NT2/D1 (cell line): ENCODE measurements around the gene KIF1B.
A peak's percentile ranks its signal among the peaks of the same experiment; 100 is the strongest.

Experiments
- DNase-seq: peaks from one replicate; pipeline ENCODE4 v3.0.0-alpha.2; 2011; ENCODE audit warnings: low read depth, low spot score
- H3K27me3 ChIP-seq: 2 replicates; pipeline ENCODE4 v1.6.0; 2011; ENCODE audit warnings: mild to moderate bottlenecking; ENCODE audit not compliant: insufficient read length, insufficient read depth
- H3K36me3 ChIP-seq: 2 replicates; pipeline ENCODE4 v1.6.1; 2011; ENCODE audit warnings: mild to moderate bottlenecking, low read length, mixed read lengths; ENCODE audit not compliant: insufficient read depth, insufficient read length
- H3K4me1 ChIP-seq: 2 replicates; pipeline ENCODE4 v1.5.1; 2011; ENCODE audit not compliant: insufficient read depth, insufficient read length
- H3K4me3 ChIP-seq: 2 replicates; pipeline ENCODE4 v1.5.1; 2011; ENCODE audit warnings: low read depth; ENCODE audit not compliant: insufficient read length
- H3K9ac ChIP-seq: 2 replicates; pipeline ENCODE4 v1.6.0; 2011; ENCODE audit warnings: low read depth; ENCODE audit not compliant: insufficient read length
- H3K9me3 ChIP-seq: 2 replicates; pipeline ENCODE4 v1.5.1; 2011; ENCODE audit warnings: mild to moderate bottlenecking, low read length; ENCODE audit not compliant: insufficient read depth
- SUZ12 ChIP-seq: IDR thresholded peaks from 2 replicates; pipeline ENCODE4 v1.6.1; 2011; ENCODE audit not compliant: insufficient read length, insufficient read depth; ENCODE audit errors: extremely low read depth
- YY1 ChIP-seq: IDR thresholded peaks from 2 replicates; pipeline ENCODE4 v1.6.1; 2011; ENCODE audit not compliant: insufficient read length, insufficient read depth
- ZNF274 ChIP-seq: IDR thresholded peaks from 2 replicates; pipeline ENCODE4 v1.6.1; 2011; ENCODE audit warnings: mild to moderate bottlenecking, low read depth, low read length

The KIF1B gene

DNA sequence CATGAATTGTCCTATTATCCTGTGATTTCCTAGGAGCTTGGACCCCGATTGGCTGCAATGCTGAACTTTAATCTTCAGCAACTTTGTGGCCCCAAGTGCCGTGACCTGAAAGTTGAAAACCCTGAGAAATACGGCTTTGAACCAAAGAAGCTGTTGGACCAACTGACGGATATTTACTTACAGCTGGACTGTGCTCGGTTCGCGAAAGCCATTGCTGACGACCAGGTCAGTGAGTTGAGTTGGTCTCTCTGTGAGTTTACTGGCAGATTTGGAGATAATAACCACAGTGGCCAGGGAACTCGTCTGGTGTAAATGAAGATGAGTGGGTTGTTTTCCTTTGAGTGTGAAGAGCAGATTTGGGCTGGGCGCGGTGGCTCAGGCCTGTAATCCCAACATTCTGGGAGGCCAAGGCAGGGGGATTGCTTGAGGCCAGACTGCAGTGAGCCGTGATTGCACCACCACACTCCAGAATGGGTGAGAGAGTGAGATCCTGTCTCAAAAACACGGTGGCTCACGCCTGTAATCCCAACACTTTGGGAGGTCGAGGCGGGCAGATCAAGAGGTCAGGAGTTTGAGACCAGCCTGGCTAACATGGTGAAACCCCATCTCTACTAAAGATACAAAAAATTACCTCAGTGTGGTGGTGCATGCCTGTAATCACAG lies 39.1 kb upstream of the KIF1B start:
- no peak overlapping the region for H3K9ac ChIP-seq
- H3K9me3 ChIP-seq = no peaks in the 10 kb centered on the region
- no peak overlapping the region for H3K4me3 ChIP-seq
- TF ChIP-seq YY1 = no peak
- no peak for TF ChIP-seq SUZ12
- TF ChIP-seq ZNF274 = no peak
- H3K4me1 ChIP-seq = no peaks in the 10 kb centered on the region
- no peak for DNase-seq
- no peaks in the 10 kb centered on the region for H3K27me3 ChIP-seq
- peaks cover 52% of the 10 kb centered on the region for H3K36me3 ChIP-seq

DNA sequence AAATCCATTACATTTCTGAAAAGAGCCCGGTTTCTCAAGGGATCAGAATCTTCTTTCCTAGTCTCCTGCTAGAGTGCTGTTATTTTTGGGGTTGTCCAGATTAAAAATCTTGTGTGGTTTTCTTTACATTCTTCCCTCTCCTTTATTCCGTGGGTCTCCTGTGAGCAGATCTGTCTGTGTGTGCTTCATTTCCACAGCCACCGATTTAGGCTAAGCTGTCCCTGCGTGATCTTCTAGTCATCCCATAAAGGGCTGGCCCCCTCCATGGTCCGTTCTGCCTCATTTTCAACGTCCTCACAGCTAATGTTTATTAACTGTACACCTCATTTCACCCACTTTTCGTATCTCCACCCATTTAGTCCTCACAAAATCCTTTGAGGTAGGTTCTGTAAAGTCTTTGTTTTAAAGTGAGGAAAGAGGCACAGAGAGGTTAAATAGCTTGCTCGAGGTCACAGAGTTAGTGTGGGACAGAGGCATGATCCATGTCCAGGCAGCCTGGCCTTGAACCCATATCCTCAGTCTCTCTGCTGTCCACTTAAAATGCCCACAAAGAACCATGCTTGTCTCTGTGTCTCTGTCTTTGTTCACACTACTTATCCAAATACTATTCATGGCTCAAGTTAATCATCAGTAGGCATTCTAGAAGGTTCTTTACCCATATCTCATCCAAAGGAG lies 38.2 kb upstream of the KIF1B start:
- TF ChIP-seq YY1 (no peak), SUZ12 (no peak), ZNF274 (no peak)

DNA sequence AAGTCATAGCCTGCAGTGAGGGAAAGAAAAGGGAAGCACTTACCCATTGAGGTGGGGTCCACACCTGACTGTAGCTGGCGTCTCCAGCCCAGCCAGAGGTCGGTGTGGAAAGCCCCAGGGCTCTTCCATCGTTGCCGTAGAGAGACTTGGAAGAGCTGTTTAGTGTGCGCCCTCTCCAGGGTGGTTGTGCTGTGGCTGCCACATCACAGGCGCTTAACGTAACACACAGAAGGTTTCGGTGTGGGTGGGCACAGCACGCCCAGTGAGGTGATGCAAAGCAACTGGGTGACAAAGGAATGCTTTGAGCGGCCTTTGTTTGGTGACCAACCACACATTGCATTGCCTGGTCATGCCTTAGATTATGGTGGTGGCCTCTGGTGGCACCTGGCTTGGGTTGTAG lies 36.8 kb upstream of the KIF1B start:
- no peak overlapping the region for H3K4me3 ChIP-seq
- TF ChIP-seq SUZ12 = no peak
- TF ChIP-seq ZNF274 = no peak
- TF ChIP-seq YY1 = no peak
- H3K27me3 ChIP-seq = no peaks in the 10 kb centered on the region
- H3K9me3 ChIP-seq = no peaks in the 10 kb centered on the region
- peaks cover 44% of the 10 kb centered on the region for H3K36me3 ChIP-seq
- no peak overlapping the region for H3K9ac ChIP-seq
- peaks cover 2% of the 10 kb centered on the region for H3K4me1 ChIP-seq
- DNase-seq = no peak

More for the DNA sequence above, 38.2 kb upstream of the KIF1B start:
- H3K4me1 ChIP-seq = no peaks in the 10 kb centered on the region
- H3K9ac ChIP-seq = no peak overlapping the region
- H3K9me3 ChIP-seq = no peaks in the 10 kb centered on the region
- H3K36me3 ChIP-seq = peaks cover 51% of the 10 kb centered on the region
- no peaks in the 10 kb centered on the region for H3K27me3 ChIP-seq
- DNase-seq = no peak
- no peak overlapping the region for H3K4me3 ChIP-seq

DNA sequence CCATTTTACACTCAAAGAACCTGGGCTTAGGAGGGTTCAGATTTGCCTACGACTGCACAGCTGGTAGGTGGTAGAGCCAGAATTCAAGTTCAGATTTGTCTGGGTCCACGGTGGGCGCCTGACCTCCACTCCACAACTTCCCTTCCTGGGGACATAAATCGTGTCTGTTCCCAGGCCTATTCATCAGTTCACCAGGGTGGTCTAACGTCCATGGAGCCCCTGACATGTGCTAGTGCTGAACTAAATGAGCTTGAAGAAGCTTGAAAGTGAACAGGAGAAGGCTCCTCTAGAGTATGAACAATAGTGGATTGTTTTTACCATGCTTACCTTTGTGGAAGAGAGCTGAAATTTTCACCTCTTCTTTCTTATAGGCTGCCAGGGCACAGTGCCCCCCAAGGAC lies 32.5 kb upstream of the KIF1B start:
- DNase-seq = no peak
- Histone ChIP-seq H3K9ac (no peak overlapping the region), H3K36me3 (peaks cover 29% of the 10 kb centered on the region)

DNA sequence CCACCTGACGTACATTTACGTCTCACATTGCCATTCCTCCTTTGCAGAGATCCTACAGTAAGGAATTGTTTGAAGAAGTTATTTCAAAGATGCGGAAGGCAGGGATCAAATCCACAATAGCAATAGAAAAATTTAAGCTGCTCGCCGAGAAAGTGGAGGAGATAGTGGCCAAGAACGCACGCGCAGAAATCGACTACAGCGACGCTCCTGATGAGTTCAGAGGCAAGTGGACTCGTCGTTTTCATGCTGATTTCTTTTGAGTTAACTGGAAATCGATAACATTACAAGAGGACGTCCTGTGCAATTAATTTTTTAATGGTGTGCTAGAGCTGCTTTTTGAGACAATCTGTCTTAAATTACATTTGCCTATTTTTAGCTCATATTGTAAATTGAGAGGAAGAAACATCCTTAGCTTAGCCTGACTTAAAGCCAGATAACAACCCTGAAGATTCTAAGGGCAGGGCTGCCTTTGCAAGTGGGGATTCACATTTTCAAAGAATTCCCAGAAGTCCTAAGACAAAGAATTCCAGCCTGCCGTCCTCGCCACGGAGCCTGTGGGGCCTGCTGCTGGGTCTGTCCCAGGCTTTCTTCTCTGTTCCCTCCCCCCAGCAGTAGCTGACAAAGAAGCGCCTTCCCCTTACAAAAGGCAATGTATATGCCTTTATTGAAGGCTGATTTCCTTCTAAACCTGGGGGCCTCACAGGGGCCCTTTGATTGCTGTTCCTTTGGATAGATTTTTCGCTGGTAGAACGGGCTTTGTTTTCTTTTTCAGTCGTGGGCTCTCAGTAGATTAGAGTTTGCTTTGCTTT lies 31.6 kb upstream of the KIF1B start:
- Histone ChIP-seq H3K9ac (peak overlapping the region; percentile 44), H3K4me3 (no peak overlapping the region), H3K27me3 (no peaks in the 10 kb centered on the region), H3K4me1 (peaks cover 2% of the 10 kb centered on the region), H3K36me3 (peaks cover 23% of the 10 kb centered on the region), H3K9me3 (no peaks in the 10 kb centered on the region)
- no peak for TF ChIP-seq ZNF274
- TF ChIP-seq SUZ12 = no peak
- no peak for TF ChIP-seq YY1
- peak; percentile 52 for DNase-seq

More for the DNA sequence above, 32.5 kb upstream of the KIF1B start:
- TF ChIP-seq SUZ12 = no peak
- no peak for TF ChIP-seq YY1
- no peak for TF ChIP-seq ZNF274
- no peaks in the 10 kb centered on the region for H3K9me3 ChIP-seq
- no peaks in the 10 kb centered on the region for H3K27me3 ChIP-seq
- H3K4me1 ChIP-seq = peaks cover 2% of the 10 kb centered on the region
- H3K4me3 ChIP-seq = no peak overlapping the region

DNA sequence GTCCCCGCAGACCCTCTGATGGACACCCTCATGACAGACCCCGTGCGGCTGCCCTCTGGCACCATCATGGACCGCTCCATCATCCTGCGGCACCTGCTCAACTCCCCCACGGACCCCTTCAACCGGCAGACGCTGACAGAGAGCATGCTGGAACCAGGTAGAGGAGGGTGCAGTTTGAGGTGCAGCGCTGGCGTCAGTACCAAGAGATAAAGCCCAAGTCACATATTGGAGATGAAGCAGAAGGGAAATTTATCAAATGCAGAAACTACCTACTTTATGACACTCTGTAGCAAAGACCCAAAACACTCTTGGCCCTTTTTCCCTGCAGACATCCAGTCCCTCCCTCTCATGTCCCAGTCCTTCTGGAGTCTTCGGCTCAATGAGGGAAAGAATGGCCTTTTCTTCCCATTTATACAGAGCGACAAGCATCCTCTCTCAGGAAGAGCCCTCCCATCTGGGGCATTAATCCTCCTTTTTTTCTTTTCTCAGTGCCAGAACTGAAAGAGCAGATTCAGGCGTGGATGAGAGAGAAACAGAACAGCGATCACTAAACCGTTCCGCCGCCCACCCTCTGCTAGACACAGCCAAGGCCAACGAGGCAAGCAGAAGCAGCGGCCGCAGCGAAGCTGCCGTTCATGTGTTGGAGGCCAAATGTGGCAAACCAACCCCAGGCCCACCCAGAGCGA lies 30.8 kb upstream of the KIF1B start:
- H3K4me3 ChIP-seq = no peak overlapping the region
- peaks cover 23% of the 10 kb centered on the region for H3K36me3 ChIP-seq
- H3K9me3 ChIP-seq = no peaks in the 10 kb centered on the region
- TF ChIP-seq SUZ12 (no peak), ZNF274 (no peak), YY1 (no peak)
- H3K9ac ChIP-seq = no peak overlapping the region
- peaks cover 2% of the 10 kb centered on the region for H3K4me1 ChIP-seq
- no peaks in the 10 kb centered on the region for H3K27me3 ChIP-seq
- DNase-seq = no peak
